KMS-11 (cell line): ENCODE results near the gene LRP2BP.
"Not testable (repeated sequence)": the region's sequence is repeated elsewhere in the genome, so short reads cannot be mapped to it uniquely, and the experiment has no call there.

ENCODE experiments used
- H2AFZ ChIP-seq: fragments of 200-600 bp; sonication (generic); 2 replicates; pipeline ENCODE4 v1.6.1; 2016; ENCODE audit warnings: antibody characterized with exemption, mixed run types, low read depth
- H3K27ac ChIP-seq: fragments of 200-600 bp; sonication (generic); 2 replicates; pipeline ENCODE4 v1.6.1; 2016; ENCODE audit warnings: mild to moderate bottlenecking, mixed run types
- H3K27me3 ChIP-seq: fragments of 200-600 bp; sonication (generic); 2 replicates; pipeline ENCODE4 v1.6.1; 2017; ENCODE audit warnings: mild to moderate bottlenecking, low read depth, mixed run types, moderate library complexity; ENCODE audit not compliant: insufficient read depth
- H3K36me3 ChIP-seq: fragments of 200-600 bp; sonication (generic); 2 replicates; pipeline ENCODE4 v1.6.1; 2017; ENCODE audit warnings: mild to moderate bottlenecking, mixed run types; ENCODE audit not compliant: insufficient read depth
- H3K4me1 ChIP-seq: fragments of 200-600 bp; sonication (generic); 2 replicates; pipeline ENCODE4 v1.6.1; 2016; ENCODE audit warnings: mild to moderate bottlenecking, low read depth, mixed run types; ENCODE audit not compliant: poor library complexity, severe bottlenecking
- H3K4me2 ChIP-seq: fragments of 200-600 bp; sonication (generic); 2 replicates; pipeline ENCODE4 v1.7.0; 2016; ENCODE audit warnings: mild to moderate bottlenecking, mixed run types
- H3K4me3 ChIP-seq: fragments of 200-600 bp; sonication (generic); IDR thresholded peaks from 2 replicates; pipeline ENCODE4 v1.6.1; 2017; ENCODE audit warnings: low read depth, low read length, mixed read lengths; ENCODE audit not compliant: insufficient read depth
- H3K79me2 ChIP-seq: fragments of 200-600 bp; sonication (generic); 2 replicates; pipeline ENCODE4 v1.6.1; 2016; ENCODE audit warnings: low read depth, mixed run types; ENCODE audit not compliant: insufficient read depth
- H3K9ac ChIP-seq: fragments of 200-600 bp; sonication (generic); 2 replicates; pipeline ENCODE4 v1.6.1; 2016; ENCODE audit warnings: mild to moderate bottlenecking, mixed run types
- H4K20me1 ChIP-seq: fragments of 200-600 bp; sonication (generic); 2 replicates; pipeline ENCODE4 v1.6.1; 2016; ENCODE audit warnings: mild to moderate bottlenecking, mixed run types; ENCODE audit not compliant: insufficient read depth
- CTCF ChIP-seq: fragments of 200-600 bp; sonication (generic); conservative IDR thresholded peaks from 2 replicates; pipeline ENCODE4 v1.6.1; 2017; ENCODE audit warnings: low read depth, mild to moderate bottlenecking, antibody characterized with exemption, low read length, moderate library complexity, mixed read lengths

The LRP2BP gene

GRCh38 chr4:185369731-185370130 is 26.0 kb downstream of the LRP2BP start:
- no peaks in the 10 kb centered on the region for H3K27me3 ChIP-seq
- no peak for TF ChIP-seq CTCF
- H4K20me1 ChIP-seq = no peaks in the 10 kb centered on the region
- H3K9ac ChIP-seq = no peak overlapping the region
- no peaks in the 10 kb centered on the region for H3K79me2 ChIP-seq
- H3K4me1 ChIP-seq = peaks cover 5% of the 10 kb centered on the region
- no peak overlapping the region for H3K27ac ChIP-seq
- H3K4me2 ChIP-seq = no peak overlapping the region
- no peaks in the 10 kb centered on the region for H3K36me3 ChIP-seq
- H2AFZ ChIP-seq = no peak overlapping the region
- H3K4me3 ChIP-seq = no peak overlapping the region

GRCh38 chr4:185364886-185365285 is 30.8 kb downstream of the LRP2BP start:
- peaks cover 51% of the 10 kb centered on the region for H3K4me1 ChIP-seq
- peak overlapping the region; percentile 95 for H3K4me2 ChIP-seq
- H4K20me1 ChIP-seq = no peaks in the 10 kb centered on the region
- H3K27me3 ChIP-seq = no peaks in the 10 kb centered on the region
- H3K36me3 ChIP-seq = no peaks in the 10 kb centered on the region
- no peak overlapping the region for H3K4me3 ChIP-seq
- H3K79me2 ChIP-seq = no peaks in the 10 kb centered on the region
- no peak overlapping the region for H2AFZ ChIP-seq
- no peak for TF ChIP-seq CTCF
- H3K9ac ChIP-seq = no peak overlapping the region
- no peak overlapping the region; the same call in 1 of the 2 replicates for H3K27ac ChIP-seq

GRCh38 chr4:185363251-185363650 is 32.5 kb downstream of the LRP2BP start:
- Histone ChIP-seq H3K4me1 (peaks cover 67% of the 10 kb centered on the region), H2AFZ (peak overlapping the region; percentile 33), H3K27me3 (no peaks in the 10 kb centered on the region), H3K79me2 (no peaks in the 10 kb centered on the region), H4K20me1 (no peaks in the 10 kb centered on the region), H3K4me3 (no peak overlapping the region), H3K9ac (peak overlapping the region; percentile 59), H3K36me3 (no peaks in the 10 kb centered on the region), H3K27ac (peak overlapping the region; percentile 94), H3K4me2 (peak overlapping the region; percentile 95)
- TF ChIP-seq CTCF = no peak

GRCh38 chr4:185362570-185362969 is 33.2 kb downstream of the LRP2BP start:
- H3K9ac ChIP-seq = peak overlapping the region; percentile 59
- peak overlapping the region; percentile 33; the same call in 1 of the 2 replicates for H2AFZ ChIP-seq
- peaks cover 74% of the 10 kb centered on the region for H3K4me1 ChIP-seq
- H3K27me3 ChIP-seq, H4K20me1 ChIP-seq, H3K36me3 ChIP-seq, H3K79me2 ChIP-seq, H3K4me3 ChIP-seq: not testable (repeated sequence)
- H3K4me2 ChIP-seq = peak overlapping the region; percentile 95
- H3K27ac ChIP-seq = peak overlapping the region; percentile 94

GRCh38 chr4:185361872-185362271 is 33.9 kb downstream of the LRP2BP start:
- Histone ChIP-seq H3K27ac (peak overlapping the region; percentile 94), H2AFZ (no peak overlapping the region), H3K36me3 (no peaks in the 10 kb centered on the region), H4K20me1 (no peaks in the 10 kb centered on the region), H3K4me3 (no peak overlapping the region), H3K27me3 (no peaks in the 10 kb centered on the region), H3K4me1 (peaks cover 81% of the 10 kb centered on the region), H3K79me2 (no peaks in the 10 kb centered on the region), H3K4me2 (peak overlapping the region; percentile 95), H3K9ac (peak overlapping the region; percentile 59)
- no peak for TF ChIP-seq CTCF
